Chondrocyte (in vitro differentiated cells): ENCODE data around the gene RAB23. TPM values are rescaled to one million over a fixed set of nuclear protein-coding genes. Genes with fewer than 3 reads are reported as not detected.

ENCODE experiments used
- DNase-seq: peaks from one replicate; pipeline ENCODE4 v3.0.0; 2021; ENCODE audit warnings: mixed read lengths, low spot score
- H3K27ac Mint-ChIP-seq: one replicate; pipeline ENCODE4 v1.8.0; 2021; ENCODE audit warnings: mild to moderate bottlenecking, moderate library complexity, mixed read lengths; ENCODE audit not compliant: unreplicated experiment
- H3K27me3 Mint-ChIP-seq: 2 replicates; pipeline ENCODE4 v1.8.0; 2021; ENCODE audit warnings: low read depth, mixed read lengths
- H3K36me3 Mint-ChIP-seq: 2 replicates; pipeline ENCODE4 v1.8.0; 2021; ENCODE audit warnings: low read depth, mixed read lengths
- H3K4me1 Mint-ChIP-seq: 2 replicates; pipeline ENCODE4 v1.8.0; 2021; ENCODE audit warnings: low read depth, mild to moderate bottlenecking, mixed read lengths
- H3K4me3 Mint-ChIP-seq: one replicate; pipeline ENCODE4 v1.8.0; 2021; ENCODE audit warnings: mild to moderate bottlenecking, moderate library complexity, mixed read lengths; ENCODE audit not compliant: unreplicated experiment
- H3K9me3 Mint-ChIP-seq: 2 replicates; pipeline ENCODE4 v1.8.0; 2021; ENCODE audit warnings: low read depth, mixed read lengths
- total RNA-seq: library from RNA; stranded (reverse); gene quantifications from 3 replicates; pipeline ENCODE4 v1.2.1, GENCODE V29; 2021
- TF ChIP-seq, protein P1 (sequence below): fragments of 200-600 bp; sonication (generic); IDR thresholded peaks from 2 replicates; pipeline ENCODE4 v1.5.0; 2021; ENCODE audit warnings: antibody characterized with exemption, mild to moderate bottlenecking, moderate library complexity

The RAB23 gene
- total RNA-seq, 1 donor from 2014 or later, result 79.4 TPM

DNA sequence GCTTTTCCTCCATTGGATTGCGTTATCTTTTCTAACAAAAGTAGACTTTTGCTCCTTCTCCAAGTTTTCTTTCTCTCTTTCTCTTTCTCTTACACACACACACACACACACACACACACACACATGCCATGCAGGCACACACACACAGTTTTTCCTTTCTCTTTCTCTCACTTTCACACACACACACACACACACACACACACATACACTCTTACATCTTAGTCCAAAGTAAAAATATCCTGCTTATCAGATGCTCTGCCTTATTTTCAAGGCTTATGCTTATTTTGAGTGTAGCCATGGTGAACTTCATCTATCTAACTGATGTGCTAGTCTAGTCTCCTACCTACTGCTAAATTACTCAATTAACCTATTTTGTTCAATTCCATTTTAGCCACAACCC, 34.4 kb upstream of the RAB23 start:
- Mint-ChIP-seq H3K9me3 (peaks cover 4% of the 10 kb centered on the region), H3K4me1 (peaks cover 70% of the 10 kb centered on the region), H3K27me3 (no peaks in the 10 kb centered on the region), H3K4me3 (no peak overlapping the region), H3K27ac (peak overlapping the region; percentile 78), H3K36me3 (no peaks in the 10 kb centered on the region)
- TF ChIP-seq, protein P1, sequence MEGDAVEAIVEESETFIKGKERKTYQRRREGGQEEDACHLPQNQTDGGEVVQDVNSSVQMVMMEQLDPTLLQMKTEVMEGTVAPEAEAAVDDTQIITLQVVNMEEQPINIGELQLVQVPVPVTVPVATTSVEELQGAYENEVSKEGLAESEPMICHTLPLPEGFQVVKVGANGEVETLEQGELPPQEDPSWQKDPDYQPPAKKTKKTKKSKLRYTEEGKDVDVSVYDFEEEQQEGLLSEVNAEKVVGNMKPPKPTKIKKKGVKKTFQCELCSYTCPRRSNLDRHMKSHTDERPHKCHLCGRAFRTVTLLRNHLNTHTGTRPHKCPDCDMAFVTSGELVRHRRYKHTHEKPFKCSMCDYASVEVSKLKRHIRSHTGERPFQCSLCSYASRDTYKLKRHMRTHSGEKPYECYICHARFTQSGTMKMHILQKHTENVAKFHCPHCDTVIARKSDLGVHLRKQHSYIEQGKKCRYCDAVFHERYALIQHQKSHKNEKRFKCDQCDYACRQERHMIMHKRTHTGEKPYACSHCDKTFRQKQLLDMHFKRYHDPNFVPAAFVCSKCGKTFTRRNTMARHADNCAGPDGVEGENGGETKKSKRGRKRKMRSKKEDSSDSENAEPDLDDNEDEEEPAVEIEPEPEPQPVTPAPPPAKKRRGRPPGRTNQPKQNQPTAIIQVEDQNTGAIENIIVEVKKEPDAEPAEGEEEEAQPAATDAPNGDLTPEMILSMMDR, result no peak
- DNase-seq, result no peak

DNA sequence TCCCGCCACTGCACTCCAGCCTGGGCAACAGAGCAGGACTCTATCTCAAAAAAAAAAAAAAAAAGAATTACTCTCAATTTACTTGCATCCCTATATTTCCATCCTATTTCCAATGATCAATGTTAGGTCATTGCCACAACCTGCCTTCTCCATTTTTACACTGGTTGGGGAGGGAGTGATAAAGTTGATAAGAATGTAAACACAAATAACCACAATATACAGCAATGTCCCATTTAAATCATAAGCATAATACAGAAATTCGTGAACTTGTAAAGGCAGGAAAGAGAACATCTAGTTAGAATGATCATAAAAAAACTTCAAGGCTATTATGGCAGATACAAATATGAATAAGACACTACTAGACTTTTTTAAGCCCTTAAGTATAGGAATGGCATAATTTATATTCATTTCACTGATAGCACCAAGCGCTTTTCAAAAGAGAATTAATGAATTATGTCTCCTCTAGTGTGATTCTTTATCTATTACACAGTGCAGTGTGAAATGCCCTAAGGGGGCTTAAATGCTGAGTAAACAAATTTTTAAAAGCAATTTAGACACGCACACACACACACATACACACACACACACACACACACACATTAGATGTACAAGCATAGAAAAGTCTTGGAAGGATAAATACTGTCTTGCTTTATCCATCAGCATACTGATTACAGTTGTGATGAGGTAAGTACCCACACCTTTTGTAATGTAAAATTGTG, 33.5 kb upstream of the RAB23 start:
- no peaks in the 10 kb centered on the region for H3K27me3 Mint-ChIP-seq
- no peak overlapping the region for H3K27ac Mint-ChIP-seq
- TF ChIP-seq, protein P1, result no peak

DNA sequence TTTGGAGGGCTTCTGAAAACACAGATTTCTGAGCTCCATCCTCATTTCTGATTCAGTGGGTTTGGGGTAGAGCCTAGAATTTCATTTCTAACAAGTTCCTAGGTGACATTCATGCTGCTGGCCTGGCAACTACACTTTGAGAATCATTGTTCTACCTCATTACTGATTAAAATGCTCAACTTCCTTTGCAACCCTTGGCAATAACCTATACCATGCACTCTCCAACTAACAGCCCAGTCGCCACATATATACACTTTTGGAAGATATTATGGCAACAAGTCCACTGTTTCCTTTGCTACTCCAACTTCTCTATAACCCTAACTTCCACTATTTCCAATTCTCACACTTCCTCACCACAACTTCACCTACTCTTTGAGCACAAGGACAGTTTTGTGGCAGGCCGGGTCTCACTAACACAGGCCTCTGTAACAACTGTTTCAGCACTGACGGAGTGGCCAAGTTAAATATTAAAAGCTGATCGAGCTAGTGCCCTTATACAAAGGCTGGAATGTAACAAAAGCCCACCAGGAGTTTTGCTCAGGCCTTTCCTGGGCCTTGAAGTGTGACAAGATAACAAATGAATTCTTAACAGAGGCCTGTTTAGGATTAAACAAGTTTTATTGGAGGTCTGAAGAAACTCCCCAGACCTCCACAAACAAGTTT, 32.1 kb upstream of the RAB23 start:
- no peak for DNase-seq
- Mint-ChIP-seq H3K9me3 (no peaks in the 10 kb centered on the region), H3K4me3 (no peak overlapping the region), H3K27me3 (no peaks in the 10 kb centered on the region), H3K36me3 (no peaks in the 10 kb centered on the region), H3K27ac (peak overlapping the region; percentile 32), H3K4me1 (peaks cover 50% of the 10 kb centered on the region)
- TF ChIP-seq, protein P1, result no peak

More for the DNA sequence above, 33.5 kb upstream of the RAB23 start:
- peaks cover 2% of the 10 kb centered on the region for H3K9me3 Mint-ChIP-seq
- DNase-seq, result no peak
- no peak overlapping the region for H3K4me3 Mint-ChIP-seq
- H3K36me3 Mint-ChIP-seq, result no peaks in the 10 kb centered on the region
- H3K4me1 Mint-ChIP-seq, result peaks cover 64% of the 10 kb centered on the region

DNA sequence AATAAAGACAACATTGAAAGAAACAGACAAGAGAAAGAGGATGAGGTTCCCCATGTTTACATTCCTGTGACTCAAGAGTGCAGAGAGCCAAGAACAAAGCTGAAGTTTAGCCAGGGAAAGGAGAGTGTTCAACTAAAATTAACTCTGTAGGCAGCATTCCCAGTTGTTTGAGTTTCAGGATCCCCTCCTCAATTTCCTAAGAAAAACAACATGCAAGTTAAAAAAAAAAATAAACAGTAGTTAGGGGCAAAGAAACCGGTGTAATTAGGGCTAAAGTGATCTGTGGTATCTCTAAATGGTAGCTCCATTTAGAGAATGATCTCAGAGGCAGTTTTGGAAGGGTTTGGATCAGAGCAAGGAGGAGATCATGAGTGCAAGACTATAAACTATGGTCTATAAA, 30.9 kb upstream of the RAB23 start:
- Mint-ChIP-seq H3K27me3 (no peaks in the 10 kb centered on the region), H3K27ac (peak overlapping the region; percentile 64), H3K4me1 (peaks cover 43% of the 10 kb centered on the region), H3K36me3 (no peaks in the 10 kb centered on the region), H3K9me3 (no peaks in the 10 kb centered on the region), H3K4me3 (no peak overlapping the region)
- TF ChIP-seq, protein P1, result no peak
- DNase-seq, result no peak

DNA sequence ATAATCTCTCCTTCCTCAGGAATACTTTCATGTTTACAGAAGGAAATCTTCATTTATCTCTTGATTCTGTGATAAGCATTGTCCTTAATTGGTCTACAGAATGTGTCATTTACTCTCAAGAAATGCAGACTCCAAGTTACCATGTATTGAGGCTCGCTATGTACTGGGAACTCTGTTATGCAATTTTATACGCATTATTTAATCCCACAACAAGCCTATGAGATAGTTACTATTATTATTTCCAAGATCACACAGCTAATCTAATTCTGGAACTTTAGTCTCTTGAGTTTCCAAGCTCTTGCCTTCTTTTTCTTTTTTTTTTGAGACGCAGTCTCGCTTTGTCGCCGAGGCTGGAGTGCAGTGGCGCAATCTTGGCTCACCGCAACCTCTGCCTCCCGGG, 30.0 kb upstream of the RAB23 start:
- Mint-ChIP-seq H3K9me3 (no peaks in the 10 kb centered on the region), H3K4me1 (peaks cover 44% of the 10 kb centered on the region), H3K4me3 (no peak overlapping the region), H3K27me3 (no peaks in the 10 kb centered on the region), H3K27ac (no peak overlapping the region), H3K36me3 (no peaks in the 10 kb centered on the region)
- DNase-seq, result no peak
- TF ChIP-seq, protein P1, result no peak
